ENCODE results near the gene ERGIC1.
"Not testable (repeated sequence)": the region's sequence is repeated elsewhere in the genome, so short reads cannot be mapped to it uniquely, and the experiment has no call there.

ERGIC1 gene

DNA sequence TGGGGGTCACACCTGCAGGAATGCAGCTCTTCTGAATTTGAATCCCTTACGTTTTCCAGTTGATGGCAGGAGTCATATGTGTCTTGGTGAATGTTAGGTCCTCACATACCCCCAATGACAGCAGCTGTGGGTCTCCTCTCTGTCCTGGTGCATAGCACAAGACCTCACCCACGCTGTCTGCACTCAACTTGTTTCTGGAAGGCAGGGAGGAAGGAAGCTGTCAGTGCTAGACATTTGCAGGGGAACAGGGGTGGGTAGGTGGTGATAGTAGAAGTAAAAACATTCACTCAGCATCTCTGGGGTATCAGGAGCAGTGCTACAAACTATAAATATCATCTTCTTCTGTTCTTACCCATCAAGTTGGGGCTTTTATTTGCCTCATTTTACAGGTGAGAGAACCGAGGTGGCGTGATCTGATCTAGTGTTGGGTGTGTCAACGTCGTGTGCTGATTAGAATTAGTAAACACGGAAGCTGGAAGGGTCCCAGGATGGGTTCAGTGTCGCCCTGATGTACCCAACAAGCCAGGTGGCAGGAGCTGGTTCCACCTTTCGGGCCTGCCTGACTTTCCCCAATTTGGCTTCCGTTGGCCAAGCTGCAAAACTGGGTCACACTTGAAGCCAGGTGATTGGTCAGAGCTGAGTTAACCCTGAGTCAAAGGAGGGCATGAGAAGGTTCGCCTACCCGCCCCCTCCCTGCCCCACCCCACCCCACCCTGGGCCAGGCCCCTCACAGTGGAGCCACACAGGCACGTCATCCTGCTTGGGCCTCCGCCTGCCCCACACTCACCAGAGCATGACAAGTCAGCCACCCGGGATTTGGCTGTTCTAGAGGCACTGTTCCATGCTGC, 15.8 kb downstream of the ERGIC1 start:
- no peak for DNase-seq

DNA sequence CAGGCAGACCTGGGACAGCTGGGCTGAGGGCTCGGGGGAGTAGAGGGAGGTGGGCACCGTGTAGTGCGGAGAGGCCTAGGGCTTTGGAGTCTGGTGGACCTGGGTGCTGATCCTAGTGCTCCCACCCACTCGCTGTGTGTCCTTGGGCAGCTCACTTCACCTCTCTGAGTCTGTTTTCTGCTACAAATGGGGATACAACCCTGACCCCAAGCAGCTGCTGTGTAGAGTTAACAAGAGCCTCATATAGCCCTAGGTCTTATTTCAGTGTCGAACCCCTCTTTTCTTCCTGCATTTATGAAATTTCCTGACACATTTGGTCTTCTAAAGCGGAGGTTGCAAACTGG, 16.4 kb downstream of the ERGIC1 start:
- DNase-seq: no peak

GRCh38 chr5:172851254-172851653, 17.2 kb downstream of the ERGIC1 start:
- DNase-seq: not testable (repeated sequence)

DNA sequence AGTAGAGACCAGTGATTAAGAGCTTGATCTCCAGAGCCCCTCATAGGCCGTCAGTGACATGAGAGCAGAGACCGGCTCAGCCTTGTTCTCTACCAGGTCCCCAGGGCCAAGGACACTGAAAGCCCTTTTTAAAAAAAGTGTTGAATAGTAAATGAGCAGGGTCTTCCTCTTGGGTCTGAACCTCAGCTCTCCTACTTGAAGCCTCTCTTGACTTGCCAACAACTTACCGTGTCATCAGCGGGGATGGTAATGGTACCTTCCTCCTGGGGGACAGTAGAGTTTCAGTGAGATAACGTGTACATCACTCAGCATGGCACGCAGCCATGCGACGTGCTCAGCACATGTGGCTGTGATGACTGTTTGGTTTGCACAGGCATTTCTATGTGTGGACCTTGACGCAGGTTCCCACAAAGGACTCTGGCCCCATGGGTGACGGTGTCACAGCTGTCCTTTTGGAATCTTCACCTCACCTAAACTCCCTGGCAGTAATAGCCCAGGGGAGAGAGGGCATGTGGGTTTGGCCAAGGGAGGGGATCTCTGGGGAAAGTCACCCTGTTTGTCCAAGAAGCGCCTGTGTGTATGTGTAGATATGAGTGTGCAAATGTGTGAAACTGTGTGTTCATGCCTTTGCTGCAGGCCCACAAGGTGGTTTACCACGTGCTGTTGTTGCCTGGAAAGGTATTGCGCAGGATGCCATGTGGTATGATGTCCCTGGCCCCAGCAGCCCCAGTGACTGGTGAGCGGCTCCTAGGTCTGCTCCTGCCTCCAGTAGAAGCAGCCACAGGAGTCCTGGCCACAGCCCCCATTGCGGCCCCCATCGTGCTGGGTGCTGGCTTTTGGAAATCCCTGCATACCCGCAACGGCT, 18.7 kb downstream of the ERGIC1 start:
- DNase-seq: no peak

DNA sequence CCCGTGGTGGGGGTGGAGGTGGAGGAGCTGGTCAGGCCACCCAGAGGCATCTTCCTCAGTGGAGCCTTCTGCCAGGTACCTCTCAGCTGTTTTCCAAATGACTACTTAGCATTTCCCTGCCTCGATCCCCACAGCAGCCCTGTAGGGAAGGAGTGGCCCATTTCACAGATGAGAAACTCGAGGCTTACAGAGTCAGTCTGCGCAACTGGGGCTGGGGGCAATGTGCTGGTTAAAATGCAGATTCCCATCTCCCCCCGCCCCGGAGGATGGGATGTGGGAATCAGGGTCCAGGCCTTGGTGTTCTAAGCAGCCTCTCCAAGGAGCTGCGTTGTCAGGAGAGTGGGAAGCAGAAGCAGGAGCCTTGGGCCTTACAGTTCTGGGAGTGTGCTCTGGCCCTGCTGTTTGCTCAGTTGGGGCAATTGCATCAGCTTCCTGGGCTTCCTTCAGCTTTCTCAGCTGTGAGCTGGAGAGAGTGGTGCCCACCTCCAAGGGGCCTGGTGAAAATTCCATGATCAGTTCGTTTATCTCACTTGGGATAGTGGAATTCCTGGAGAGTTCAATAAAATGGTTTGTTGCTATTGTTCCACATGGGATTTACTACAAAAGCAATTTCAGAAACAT, 19.4 kb downstream of the ERGIC1 start:
- no peak for DNase-seq

DNA sequence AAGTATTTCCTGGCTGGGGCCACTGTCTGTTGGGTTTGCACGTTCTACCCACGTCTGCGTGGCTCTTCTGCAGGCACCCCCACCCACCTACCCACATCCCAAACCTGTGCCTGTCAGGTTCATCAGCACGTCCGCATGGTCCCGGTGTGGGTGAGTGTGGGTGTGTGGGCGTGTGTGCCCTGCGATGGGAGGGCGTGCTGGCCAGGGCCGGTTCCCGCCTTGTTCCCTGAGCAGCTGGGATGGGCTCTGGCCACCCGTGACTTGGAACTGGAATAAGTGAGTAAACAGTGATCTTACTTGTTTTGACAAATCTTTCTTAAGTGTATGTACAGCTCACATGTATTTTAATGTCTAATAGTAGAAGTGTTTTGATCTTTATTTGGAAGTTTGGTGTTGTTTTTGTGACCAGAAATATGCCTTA, 20.4 kb downstream of the ERGIC1 start:
- no peak for DNase-seq

DNA sequence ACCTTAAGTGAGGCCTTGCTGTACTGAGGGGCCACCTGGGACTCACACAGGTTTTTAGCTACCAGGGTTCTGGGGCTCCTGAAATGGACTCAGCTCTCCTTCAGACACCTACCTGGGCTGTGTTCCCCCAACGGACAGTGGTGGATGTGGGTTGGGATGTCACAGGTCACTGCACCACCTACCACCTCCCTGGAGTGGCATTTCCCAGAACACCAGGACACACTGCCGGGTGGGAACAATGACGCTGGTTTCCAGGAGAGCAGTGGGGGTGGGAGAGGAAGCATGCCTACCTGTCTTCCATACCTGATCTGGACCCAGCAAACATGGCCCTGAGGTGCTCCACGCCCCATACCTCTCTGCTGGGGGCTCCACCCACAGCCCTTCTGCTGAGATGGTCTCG, 20.9 kb downstream of the ERGIC1 start:
- DNase-seq: no peak

GRCh38 chr5:172855597-172856292, 21.7 kb downstream of the ERGIC1 start:
- no peak for DNase-seq

GRCh38 chr5:172856336-172856735, 22.3 kb downstream of the ERGIC1 start:
- no peak for DNase-seq

DNA sequence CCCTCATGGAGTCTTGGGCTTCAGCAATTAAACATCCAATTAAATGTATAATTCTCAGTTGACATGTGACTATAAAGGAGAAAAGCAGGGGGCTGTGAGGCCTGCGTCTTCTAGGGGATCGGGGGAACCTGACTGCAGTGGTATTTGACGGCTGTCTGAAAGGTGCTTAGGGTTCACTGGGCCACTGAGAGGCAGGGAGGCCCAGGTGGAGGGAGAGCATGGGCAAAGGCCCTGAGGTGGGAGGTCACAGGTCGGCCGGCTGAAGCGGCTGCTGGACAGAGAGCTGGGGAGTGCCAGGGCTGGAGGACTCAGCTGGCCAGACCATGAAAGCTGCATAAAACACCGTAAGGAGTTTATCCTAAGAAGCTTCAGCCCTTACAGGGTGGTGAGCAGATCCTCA, 23.9 kb downstream of the ERGIC1 start:
- DNase-seq: no peak

- no peak for DNase-seq
Observed at GRCh38 chr5:172858511-172858989, 24.5 kb downstream of the ERGIC1 start.

DNA sequence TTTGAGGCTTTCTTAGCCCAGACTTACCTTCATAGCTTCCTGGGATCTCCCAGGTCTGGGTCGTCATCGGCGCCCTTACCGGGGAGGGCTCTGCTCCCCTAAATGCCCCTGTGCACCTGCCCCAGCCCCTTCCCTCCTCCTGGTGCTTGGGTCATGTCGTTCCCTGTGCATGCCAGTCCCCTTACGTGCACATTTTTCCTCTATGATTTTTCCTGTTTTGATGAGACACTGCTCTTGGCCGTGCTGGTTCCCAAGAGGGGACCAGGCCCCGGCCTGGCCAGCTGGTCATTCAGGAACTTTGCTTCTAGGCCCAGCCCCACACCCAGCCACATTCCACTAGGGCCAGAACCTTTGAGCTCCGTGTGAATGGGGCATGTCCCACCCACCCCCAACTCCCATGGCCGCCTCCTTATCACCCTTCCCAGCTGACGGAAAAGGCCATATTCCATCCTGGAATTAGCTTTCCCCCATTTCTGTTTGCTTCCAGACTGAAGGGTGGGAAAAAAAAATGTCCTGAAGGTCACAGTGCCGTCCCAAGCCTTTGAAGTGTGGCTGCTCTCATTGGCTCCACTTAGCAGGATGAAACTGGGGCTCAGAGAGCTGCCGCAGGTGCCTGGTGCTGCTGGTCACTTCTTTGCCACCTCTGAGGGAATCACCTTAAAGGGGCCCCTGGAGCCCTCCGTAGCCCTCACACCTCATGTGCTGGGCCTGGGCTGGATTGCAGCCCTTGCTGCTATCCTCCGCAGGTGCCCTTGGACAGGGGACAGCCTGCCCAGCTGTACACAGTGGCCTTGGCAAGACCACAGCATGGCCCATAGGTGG, 25.1 kb downstream of the ERGIC1 start:
- DNase-seq: no peak

- DNase-seq: no peak
Observed at GRCh38 chr5:172859966-172860365, 25.9 kb downstream of the ERGIC1 start.

DNA sequence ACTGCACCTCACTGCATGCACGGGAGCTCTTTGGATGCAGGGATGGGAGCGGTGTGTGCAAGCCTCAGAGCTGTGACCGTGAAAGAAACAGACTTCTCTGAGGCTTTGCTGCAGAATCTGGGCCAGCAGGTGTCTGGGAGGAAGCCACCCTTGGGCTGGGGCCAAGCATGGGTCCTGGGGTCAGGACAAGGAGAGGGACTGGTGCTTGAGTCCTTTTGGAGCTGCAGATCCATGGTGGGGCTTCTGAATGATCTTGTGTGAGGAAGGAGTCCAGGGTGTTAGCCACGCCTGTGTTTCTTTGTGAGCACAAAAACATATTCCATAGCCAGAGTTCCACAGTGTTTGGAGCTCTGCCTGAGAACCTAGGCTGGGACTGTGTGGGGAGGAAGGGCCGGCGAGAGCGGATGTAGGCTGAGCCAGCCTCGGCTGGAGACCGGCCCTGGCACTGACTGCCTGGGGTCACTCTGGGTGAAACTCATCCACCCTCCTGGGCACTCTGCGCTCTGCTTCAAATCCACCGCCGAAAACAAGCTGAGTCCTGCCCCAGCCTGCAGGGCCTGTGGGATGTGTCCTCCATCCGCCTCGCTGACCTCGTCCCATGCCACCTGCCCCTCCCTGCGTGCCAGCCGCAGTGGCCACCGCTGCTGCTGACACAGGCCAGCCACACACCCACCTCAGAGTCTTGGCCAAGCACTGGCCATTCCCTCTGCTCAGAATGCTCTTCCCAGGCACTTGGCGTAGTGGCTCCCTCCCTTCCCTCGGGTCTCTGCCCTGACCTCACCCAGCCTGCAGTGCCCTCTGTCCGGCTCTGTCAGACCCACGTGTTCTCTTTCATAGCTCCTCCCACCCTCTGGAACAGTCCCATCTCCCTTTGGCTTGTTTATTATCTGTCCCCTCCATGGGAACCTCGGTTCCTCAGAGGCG, 26.7 kb downstream of the ERGIC1 start:
- DNase-seq: no peak

DNA sequence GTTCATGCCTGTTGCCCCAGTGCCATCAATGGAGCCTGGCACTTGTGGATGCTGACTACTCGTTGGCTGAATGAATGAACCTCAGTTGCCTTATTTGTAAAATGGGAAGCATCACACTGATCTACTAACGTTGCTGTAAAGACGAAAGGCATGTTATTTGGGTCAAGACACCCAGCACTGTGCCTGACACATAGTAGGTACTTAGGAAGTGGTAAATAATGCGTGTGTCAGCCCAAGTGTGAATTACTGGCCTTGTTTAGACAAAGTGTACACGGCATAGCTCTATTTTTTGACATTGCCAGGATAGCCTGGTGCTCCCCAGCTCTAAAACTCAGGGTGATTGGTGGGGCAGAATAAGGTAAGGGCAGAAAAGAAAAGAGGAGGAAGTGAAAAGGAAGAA, 27.4 kb downstream of the ERGIC1 start:
- DNase-seq: no peak

- DNase-seq: no peak
Observed at GRCh38 chr5:172862165-172862801, 28.2 kb downstream of the ERGIC1 start.

GRCh38 chr5:172864171-172864570, 30.1 kb downstream of the ERGIC1 start:
- not testable (repeated sequence) for DNase-seq

DNA sequence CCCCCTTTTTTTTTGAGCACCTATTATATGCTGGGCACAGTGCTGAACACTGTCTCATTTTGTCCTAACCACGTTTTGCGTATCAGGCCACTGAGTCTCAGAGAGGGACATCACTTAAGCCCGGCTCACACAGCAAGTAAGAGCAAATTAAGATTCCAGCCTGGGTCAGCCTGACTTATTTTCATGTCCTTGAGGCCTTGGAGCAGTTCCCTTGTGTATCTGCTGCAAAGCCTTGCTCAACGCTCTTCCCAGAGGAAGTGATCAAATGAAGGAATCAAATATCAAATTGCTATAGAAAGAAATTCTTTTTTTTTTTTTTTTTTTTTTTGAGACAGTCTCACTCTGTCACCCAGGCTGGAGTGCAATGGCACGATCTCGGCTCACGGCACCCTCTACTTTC, 30.7 kb downstream of the ERGIC1 start:
- DNase-seq: no peak

GRCh38 chr5:172866378-172866777, 32.3 kb downstream of the ERGIC1 start:
- DNase-seq: no peak
